Stromal cell of bone marrow (primary cell): ENCODE data around the gene FGF14.
"Not testable (repeated sequence)": the region's sequence is repeated elsewhere in the genome, so short reads cannot be mapped to it uniquely, and the experiment has no call there.

Experiments used
- DNase-seq: peaks from one replicate; pipeline ENCODE4 v3.0.0-alpha.2; 2012; ENCODE audit warnings: low read depth

The FGF14 gene

DNA sequence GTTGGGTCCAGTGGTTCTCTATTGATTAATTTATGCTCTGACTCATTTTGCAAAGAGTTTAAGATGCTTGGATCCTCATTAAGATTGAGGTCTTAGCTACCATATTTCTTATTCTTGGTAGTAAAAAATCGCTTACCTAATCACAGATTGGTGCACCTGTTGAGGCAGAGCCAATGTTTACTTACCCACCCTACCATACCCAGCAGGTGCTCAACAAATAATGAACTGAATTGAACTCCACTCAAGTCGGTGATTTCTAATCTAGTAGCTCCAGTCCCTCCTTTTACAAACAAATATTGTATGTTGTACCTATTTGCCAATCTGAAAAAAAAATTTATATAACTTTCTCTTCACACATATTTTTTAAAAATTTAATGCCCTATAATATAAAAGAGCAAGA, 361.0 kb downstream of the FGF14 start:
- no peak for DNase-seq

DNA sequence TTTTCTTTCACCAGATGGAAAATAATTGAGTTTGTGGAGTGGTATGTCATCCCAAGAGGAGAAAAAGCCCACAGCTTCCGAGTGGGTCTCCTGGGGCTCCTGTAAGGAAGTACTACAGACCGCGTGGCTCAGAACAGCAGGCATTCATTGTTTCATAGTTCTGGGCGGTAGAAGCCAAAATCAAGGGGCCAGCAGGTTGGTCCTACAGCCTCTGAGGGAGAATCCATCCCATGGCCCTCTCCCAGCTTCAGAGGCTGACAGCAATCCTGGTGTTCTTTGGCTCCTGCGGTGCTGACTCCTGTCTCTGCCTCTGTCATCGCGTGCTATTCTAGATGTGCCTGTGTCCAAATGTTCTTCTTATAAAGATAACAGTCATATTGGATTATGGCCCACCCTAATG, 362.6 kb downstream of the FGF14 start:
- DNase-seq: no peak

DNA sequence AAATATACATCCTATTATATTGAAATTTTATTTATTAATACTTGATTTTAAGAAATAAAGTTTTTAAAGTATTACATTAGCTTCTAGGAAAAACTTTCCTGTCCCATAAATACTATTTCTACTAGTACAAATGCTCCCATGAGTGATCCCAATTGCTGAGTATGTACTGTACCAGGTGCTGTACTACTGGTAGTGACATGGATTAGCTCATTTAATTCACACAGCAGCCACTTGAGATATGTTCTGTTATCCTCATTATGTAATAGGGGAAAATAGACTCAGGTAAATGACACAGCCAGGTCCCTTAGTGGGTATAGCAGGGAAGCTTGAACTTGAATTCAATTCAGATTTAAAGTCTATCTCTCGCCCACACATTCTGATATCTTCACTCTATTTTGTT, 363.1 kb downstream of the FGF14 start:
- no peak for DNase-seq

DNA sequence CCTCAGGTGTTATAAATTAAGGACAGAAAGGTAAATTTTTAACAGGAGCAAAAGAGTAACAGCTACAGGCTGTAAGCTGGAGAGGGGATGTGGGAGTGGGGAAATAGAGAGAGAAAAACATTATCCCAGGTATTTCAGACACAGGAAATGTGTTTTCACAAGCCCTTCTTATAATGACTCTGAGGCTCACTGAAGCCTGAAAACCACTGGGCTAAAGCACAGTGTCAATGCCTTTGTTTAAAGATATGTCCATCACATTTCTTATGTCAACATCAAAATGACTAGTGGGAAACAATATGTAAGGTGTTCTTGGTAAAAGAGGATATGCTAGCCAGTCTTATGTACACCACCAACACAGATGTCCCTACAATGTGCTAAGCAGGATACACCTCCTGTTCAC, 365.9 kb downstream of the FGF14 start:
- DNase-seq: no peak

DNA sequence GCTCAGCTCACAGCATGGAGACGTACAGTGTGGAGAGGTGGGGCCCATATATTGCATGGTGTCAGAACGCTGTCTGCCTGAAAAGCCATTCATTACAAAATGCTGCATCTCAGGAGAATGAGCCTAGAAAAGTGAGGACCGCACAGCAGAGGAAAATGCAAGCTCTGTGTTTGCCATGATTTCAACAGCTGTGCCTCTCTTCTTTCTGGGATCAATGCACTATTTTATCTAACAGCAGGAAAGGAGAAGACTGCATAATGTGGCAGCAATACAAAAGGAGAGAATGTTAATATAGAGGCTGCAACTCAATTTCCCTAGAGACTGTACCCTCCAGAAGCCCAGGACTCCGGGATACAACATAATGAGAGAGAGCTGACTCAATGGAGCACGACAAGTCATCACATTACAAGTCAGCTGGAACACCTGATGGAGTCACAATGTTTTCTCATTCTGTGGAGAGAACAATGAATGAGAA, 368.0 kb downstream of the FGF14 start:
- DNase-seq: no peak

DNA sequence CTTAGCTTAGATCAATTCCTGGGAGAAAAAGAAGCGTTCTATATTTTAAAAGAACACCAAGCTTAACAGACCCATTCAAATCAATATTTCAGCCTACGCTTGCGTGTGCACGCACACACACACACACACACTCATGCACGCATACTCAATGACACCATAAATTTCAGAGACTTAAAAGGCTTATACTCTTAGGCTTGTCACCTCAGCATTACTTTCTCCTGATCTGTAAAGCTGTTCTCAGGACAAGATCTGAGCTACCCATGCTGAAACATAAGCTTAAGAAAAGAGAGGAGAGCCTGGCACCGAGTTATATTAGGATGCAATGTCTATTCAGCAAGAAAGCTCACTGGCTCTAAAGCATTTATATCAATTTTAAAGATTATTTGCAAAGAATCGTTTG, 368.5 kb downstream of the FGF14 start:
- DNase-seq: no peak

DNA sequence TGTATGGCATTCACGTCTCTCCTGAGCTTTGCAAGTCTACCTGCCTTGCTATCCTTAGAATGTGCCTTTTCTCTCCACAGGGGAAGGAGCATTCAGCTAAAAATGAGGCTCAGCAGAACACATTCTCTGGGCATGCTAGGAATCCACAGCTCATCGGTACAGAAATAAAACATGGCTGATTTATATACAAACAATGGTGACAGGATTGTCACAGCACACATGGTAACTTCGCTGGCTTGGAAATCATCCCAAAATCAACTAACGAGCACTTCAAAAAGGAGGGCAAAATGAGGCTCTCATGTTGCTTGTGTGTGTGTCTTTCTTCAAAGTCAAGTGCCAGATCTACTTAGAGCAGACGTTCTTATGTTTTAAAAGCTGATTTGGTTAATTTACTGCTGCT, 373.0 kb downstream of the FGF14 start:
- no peak for DNase-seq

DNA sequence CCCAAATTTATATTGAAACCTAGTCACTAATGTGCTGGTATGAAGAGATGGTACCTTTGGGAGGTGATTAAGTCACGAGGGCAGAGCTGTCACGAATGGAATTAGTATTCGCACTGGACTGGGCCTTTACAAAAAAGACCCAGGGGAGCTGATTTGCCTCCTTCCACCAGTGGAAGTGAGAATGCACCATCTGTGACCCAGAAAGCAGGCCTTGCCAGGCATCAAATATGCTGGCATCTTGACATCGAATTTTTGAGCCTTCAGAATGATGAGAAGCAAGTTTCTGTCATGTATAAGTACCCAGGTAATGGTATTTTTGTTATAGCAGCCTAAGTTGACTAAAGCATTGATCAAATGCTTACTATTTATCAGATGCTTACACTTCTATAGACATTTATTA, 373.6 kb downstream of the FGF14 start:
- DNase-seq: no peak

DNA sequence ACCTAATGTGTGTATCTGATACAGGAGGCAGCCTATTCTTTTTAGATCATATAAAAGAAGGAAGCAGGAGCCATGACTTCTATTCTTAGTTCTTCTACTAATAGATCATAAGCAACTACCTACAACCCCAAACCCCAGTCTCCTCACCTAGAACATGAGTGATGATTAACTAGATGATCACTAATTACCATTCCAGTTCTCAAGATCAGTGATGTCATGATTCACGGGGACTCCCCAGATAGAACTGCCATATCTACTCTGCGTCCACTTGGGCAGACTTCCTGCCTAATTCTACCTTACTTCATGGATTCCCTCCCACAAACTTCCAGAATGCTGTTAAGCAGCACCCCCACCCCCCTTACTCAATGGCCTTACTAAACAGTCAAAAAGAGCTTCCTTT, 380.1 kb downstream of the FGF14 start:
- no peak for DNase-seq

DNA sequence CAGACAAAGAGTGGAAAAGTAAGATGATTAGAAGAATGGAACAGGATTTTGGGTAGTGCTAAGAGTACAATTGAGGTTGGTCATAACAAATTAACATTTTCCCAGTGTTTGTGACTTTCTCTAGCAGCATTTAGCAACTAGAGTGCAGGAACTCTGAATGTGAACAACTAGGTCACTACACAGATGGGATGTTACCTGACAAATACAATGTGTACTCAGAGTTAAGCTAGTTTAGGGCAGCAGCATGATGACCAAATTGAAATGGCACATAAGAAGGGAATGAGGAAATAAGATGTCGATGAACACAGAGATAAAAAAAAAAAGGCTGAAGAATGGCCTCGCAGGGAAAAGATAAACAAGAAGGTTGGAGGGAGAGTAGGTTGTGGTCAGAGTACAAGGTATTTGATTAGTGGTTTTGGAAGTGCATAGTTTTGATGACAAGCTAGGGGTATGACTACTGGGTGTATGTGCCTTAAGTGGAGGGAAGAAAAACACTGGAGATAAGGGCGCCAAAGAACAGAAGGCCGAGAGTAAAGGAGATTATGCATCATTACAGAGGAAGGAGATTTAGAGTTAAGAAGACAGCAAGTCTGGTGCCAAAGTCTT, 381.1 kb downstream of the FGF14 start:
- no peak for DNase-seq

DNA sequence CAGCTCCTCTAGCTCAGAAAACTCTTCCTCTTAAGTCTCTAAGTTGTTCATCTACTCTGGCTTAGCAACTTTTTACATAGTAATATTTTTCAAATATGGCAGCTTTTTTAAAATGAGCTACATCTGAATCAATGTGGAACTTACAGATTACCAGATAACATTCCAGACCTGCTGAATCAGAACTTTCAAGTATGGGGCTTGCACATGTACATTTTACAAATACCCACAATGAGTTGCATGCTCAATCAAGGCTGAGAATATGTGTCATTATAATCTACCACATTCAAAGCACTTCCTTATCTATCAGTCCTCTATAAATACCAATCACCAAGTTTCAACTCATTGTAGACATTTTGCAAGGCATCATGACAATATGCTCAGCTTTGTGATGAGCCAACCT, 383.1 kb downstream of the FGF14 start:
- DNase-seq: no peak

DNA sequence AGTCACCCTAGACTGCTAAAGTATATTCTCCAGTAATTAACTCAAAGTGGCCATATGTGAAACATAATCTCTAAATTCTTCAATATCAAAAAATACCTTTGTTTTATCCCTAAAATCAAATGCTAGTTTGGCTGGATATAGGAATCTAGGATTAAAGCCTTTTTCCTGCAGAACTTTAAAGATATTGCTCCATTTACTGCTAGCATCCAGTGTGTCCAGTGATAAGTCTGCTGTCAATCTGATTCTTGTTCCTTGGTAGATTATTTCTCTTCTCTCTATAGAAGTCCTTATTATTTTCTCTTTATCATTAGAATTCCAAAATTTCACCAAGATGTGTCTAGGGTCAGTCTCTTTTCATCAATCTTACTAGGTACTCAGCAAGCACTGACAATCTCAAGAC, 384.6 kb downstream of the FGF14 start:
- DNase-seq: no peak

DNA sequence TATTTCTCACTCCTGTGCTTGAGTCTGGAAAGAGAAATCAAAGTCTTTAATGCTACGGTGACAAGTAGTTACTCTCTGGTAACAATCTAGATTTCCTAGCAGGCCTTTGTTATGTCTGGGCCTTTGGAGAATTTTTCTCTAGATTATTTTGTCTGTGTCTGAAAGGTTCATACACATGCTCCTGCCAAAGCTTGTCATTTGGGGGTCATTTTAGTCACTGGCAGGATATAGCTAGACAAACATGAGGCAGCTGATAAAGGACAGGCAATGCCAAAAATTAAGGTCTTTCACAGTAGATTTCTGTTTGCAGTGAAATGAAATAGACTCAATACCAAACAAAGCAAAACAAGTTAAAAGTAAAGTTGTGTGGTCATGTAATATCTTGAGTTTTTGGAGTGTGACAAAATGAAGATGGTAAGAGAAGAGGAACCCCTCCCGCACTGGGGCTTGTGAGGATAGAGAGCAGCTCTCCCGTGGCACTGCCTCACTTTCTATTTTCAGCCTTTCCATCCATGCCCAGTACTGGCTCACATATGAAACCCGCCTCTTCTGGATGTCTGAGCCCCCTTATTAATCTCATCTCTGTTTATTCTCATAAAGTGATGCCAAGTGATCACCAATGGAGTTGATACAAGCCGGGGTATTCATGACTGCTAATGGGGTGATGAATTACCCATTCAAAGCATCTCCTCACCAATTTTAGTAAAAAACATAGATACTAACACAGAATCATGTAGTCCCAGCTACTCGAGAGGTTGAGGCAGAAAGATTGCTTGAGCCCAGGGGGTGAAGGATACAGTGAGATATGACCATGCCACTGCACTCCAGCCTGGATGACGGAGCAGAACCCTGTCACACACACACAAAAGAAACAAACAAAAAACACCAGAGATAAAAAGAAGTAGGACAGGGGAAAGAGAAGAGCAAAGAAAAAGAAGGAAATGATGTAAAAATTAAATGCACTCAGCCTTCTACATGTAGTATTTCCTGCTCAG, 389.3 kb downstream of the FGF14 start:
- DNase-seq: no peak

DNA sequence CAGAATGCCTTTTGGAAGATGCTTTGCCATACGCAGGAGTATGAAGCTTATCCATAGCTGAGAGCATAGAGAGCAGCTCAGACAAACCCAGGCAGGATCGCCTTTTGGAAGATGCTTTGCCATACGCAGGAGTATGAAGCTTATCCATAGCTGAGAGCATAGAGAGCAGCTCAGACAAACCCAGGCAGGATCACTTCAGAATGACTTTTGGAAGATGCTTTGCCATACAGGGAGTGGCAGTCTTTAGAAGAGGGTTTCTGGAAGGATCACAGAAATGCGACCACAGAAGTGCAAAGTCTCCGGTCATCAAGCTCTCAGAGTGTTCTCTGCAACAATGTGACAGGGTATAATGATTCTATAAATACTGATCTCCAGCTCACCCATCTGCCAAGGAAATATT, 390.4 kb downstream of the FGF14 start:
- DNase-seq: not testable (repeated sequence)

DNA sequence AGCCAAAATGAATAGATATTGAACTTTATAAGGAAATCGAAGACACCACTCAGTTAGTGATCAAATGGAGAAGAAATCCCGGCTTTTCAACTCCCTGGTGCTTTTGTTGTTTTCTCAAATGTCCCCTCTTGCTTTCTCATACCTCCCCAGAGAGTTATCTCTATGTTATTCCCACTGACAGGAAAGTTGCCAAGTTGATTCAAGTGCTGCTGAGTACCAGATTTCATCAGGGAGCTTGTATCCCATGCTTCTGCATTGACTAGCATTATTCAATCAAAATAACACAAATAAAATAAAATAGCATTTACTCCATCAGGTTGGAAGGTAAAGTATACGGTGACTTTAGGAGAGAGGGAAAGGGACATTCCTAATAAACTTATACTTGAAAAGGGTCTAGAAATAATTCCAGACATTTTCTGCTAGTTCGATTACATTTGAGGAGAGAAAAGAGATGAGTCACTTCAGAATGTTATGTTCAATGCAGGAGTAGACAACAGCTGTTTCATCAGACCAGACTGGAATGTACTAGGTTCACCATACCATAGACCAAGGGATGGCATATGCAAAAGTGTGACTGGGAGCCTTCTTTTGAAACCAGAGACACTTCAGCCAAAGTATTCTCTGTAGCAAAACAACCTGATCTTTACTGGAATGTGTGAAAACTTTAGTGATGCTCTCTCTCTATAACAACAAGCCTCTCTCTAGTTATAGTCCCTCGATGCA, 397.8 kb downstream of the FGF14 start:
- no peak for DNase-seq

DNA sequence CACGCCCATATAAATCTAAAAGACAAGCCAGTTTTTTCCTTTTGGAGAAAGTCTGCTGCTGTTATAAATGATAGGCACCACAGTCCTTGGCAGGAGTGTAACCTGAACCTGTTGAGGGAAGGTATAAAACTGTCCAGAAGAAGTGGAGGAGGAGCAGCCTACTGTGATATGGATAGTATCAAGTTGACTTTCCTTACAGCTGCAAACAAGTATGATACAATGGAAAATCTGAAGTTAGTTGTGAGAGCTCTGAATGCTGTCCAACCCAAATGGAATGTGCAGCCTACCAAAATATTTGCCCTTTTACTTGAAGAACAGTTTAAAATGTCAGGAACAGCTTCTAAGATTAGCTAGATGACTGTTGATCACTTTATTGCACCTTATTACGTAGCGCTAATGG, 399.6 kb downstream of the FGF14 start:
- DNase-seq: no peak

DNA sequence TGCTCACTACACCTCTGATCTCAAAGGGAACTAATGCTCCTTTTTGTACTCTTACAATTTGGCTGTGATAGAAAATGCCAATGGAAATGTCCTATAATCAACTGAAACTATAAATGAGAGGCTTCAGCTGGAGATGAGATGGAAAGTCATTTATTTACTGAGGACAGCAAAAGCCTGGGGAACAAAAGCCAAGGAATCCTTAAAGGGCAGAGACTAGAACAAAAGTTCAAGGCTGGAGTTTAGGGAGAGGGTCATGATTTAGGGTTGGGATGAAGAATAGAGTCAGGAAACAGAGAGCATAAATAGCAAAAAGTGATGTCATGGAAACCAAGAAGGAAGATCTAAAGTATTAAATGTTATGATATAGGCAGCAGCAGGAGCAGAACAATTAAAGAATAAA, 401.1 kb downstream of the FGF14 start:
- DNase-seq: no peak

DNA sequence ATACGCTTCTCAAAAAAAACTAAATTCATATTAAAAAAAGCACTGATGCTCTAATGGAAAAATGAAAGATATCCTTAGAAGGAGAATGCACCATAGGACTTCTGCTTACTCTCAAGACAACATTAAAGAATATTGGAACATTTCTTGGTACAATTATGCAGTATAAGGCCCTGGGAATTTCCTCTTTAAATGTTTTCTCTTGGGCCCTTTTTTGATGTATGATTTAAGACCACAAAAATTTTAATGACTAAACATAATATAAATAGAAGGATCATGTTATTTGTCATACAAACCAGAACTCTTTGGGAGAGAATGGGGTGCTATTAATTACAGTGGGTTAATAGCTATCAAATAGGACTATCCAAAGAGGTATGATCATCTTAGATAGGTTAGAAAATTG, 403.7 kb downstream of the FGF14 start:
- DNase-seq: no peak

DNA sequence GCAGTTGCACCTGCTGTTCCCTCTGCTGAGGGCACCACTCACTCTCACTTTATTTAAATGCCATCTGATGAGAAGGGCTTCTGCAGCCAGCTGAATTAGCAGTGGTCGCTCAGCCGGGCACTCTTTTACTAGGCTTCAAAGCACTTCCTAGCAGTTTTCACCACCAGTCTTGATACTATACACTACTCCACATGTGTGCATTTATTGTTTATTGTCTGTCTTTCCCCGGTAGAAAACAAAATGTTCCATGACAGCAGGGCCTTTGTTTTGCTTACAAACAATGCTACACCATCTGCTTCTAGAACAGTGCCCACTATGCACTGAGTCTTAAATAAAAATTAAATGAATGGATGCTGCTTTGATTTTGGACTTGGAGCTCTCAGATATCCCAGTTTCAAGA, 404.9 kb downstream of the FGF14 start:
- DNase-seq: no peak

DNA sequence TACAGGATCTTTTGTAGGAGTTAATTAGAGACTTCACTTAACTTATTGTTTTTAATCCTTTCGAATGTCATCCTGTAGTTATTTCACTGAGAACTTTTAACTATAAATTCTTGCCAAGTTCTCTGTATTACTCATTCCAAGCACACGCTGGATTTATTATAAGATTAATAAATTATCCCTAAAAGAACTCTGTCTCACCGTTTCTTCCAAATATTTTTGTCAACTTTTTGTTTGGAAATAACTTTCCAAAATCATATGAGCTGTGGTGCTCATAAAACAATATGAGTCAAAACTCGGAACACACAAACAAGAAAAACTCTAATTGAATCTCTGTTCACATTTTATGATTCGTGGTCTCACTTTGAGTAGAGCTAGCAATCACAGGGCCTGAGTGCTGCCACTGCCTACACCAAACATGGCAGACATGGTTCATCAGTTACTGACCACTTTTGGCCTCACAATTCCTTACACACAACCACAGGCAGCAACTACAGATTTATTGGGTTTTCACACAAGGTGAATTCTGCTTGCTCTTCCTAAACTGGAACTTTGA, 412.0 kb downstream of the FGF14 start:
- no peak for DNase-seq

DNA sequence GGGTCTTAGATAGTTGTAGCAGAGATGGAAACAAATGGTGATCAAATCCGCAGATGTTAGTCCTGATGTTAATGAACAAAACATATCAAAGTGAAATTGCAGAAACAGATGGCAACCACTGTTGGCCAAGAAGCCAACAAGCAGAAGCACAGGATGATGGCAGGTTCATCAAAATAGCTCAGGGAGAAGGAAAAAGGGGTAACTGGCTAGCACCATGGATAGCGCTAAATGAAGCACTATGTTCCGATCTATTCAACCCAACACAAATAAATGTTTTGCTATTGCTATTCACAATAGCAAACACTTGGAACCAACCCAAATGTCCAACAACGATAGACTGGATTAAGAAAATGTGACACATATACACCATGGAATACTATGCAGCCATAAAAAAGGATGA, 413.7 kb downstream of the FGF14 start:
- DNase-seq: no peak

DNA sequence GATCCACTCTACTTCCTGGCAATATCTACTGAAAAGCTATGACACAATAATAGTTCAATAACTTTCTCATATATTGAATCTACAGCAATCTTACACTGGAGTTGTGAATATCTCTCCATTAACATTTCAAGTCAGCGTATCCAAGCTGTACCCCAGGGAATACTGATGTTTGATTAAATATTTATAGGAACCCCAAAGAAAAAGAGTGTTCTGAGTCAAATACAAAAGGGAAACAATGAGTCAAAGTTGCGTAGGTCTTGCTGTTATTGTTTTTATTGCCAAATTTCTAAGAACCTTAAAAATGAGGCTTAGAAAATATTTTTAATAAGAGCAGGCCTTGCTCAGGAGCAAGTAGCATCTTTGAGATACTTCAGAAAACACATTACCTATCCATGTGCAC, 415.5 kb downstream of the FGF14 start:
- DNase-seq: no peak

DNA sequence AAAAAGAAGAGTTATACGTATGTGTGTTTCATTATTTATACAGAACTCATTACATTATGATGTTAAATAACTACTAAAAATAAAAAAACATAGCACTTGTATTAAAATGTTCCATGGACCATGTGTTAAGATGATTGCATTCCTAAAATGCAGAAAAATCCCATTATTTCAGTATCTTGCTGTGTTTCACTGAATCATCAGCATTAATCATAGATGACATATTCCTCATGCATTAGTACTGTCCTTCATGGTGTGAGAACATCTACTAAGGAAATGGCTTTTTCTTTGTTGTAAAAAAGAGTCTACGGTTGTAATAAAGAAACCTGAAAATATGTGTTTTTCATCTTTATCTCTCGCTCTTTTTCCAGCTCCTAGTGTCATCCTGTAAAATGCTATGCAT, 416.5 kb downstream of the FGF14 start:
- no peak for DNase-seq
